Immature natural killer cell (primary cell): ENCODE results near the gene CDH4. TPM values are rescaled to one million over a fixed set of nuclear protein-coding genes. Genes with fewer than 3 reads are reported as not detected.
A peak's percentile ranks its signal among the peaks of the same experiment; 100 is the strongest.

ENCODE experiments used
- DNase-seq, 3 donors: peaks; one replicate each; pipeline ENCODE4 v3.0.0; 2022; ENCODE audit warnings: mixed read lengths in 1 of 3
- H3K27ac Mint-ChIP-seq, 6 donors: one replicate each; pipeline ENCODE4 v1.8.0; 2020; ENCODE audit warnings: mixed read lengths in 6 of 6, mild to moderate bottlenecking in 5 of 6, inconsistent platforms in 4 of 6, moderate library complexity in 3 of 6
- H3K27me3 Mint-ChIP-seq, 3 donors: one replicate each; pipeline ENCODE4 v1.8.0; 2020 to 2021; ENCODE audit warnings: low read depth in 3 of 3, mild to moderate bottlenecking in 3 of 3, mixed read lengths in 3 of 3, moderate library complexity in 3 of 3, inconsistent platforms in 1 of 3
- H3K36me3 Mint-ChIP-seq, 3 donors: one replicate each; pipeline ENCODE4 v1.8.0; 2020; ENCODE audit warnings: mixed read lengths in 3 of 3, inconsistent platforms in 2 of 3, mild to moderate bottlenecking in 2 of 3
- H3K4me1 Mint-ChIP-seq, 2 donors: one replicate each; pipeline ENCODE4 v1.8.0; 2020; ENCODE audit warnings: inconsistent platforms in 2 of 2, mild to moderate bottlenecking in 2 of 2, mixed read lengths in 2 of 2, moderate library complexity in 1 of 2
- H3K4me3 Mint-ChIP-seq, 5 donors: one replicate each; pipeline ENCODE4 v1.8.0; 2020; ENCODE audit warnings: mild to moderate bottlenecking in 5 of 5, mixed read lengths in 5 of 5, inconsistent platforms in 3 of 5, moderate library complexity in 3 of 5
- H3K9me3 Mint-ChIP-seq, 6 donors: one replicate each; pipeline ENCODE4 v1.8.0; 2020; ENCODE audit warnings: mild to moderate bottlenecking in 6 of 6, mixed read lengths in 6 of 6, inconsistent platforms in 4 of 6, moderate library complexity in 3 of 6
- polyA plus RNA-seq, 3 donors: library from polyadenylated mRNA; unstranded; fragments of 300-500 nt; fragmentation: Illumina TruSeq; gene quantifications; one replicate each; pipeline ENCODE4 v1.2.3, GENCODE V29; 2021

The CDH4 gene
- polyA plus RNA-seq, 3 donors from 2014 or later = not detected

GRCh38 chr20:61932711-61933480 lies 680.8 kb downstream of the CDH4 start:
- peaks cover 2 to 7% of the 10 kb centered on the region in 2 donors for H3K4me1 Mint-ChIP-seq
- DNase-seq = no peak
- no peak overlapping the region for H3K27ac Mint-ChIP-seq
- H3K36me3 Mint-ChIP-seq = no peaks in the 10 kb centered on the region
- H3K4me3 Mint-ChIP-seq = no peak overlapping the region
- peaks cover 0 to 1% (median 0%) of the 10 kb centered on the region in 3 donors for H3K27me3 Mint-ChIP-seq
- no peaks in the 10 kb centered on the region for H3K9me3 Mint-ChIP-seq

- H3K4me3 Mint-ChIP-seq = no peak overlapping the region
- H3K27ac Mint-ChIP-seq = no peak overlapping the region
- H3K9me3 Mint-ChIP-seq = no peaks in the 10 kb centered on the region
- H3K4me1 Mint-ChIP-seq = peaks cover 2 to 7% of the 10 kb centered on the region in 2 donors
- H3K36me3 Mint-ChIP-seq = no peaks in the 10 kb centered on the region
- peaks cover 0 to 1% (median 0%) of the 10 kb centered on the region in 3 donors for H3K27me3 Mint-ChIP-seq
- DNase-seq = no peak
Measured at GRCh38 chr20:61933481-61933950, 681.5 kb downstream of the CDH4 start.

GRCh38 chr20:61933951-61934715 lies 682.1 kb downstream of the CDH4 start:
- Mint-ChIP-seq H3K4me3 (no peak overlapping the region), H3K27me3 (peaks cover 0 to 1% (median 0%) of the 10 kb centered on the region in 3 donors), H3K27ac (no peak overlapping the region), H3K9me3 (no peaks in the 10 kb centered on the region), H3K4me1 (peaks cover 2 to 7% of the 10 kb centered on the region in 2 donors), H3K36me3 (no peaks in the 10 kb centered on the region)
- DNase-seq = no peak

GRCh38 chr20:61934716-61935530 lies 682.9 kb downstream of the CDH4 start:
- no peaks in the 10 kb centered on the region for H3K9me3 Mint-ChIP-seq
- H3K4me3 Mint-ChIP-seq = no peak overlapping the region
- peaks cover 0 to 1% (median under 1%) of the 10 kb centered on the region in 3 donors for H3K27me3 Mint-ChIP-seq
- no peaks in the 10 kb centered on the region for H3K36me3 Mint-ChIP-seq
- DNase-seq = no peak
- H3K4me1 Mint-ChIP-seq = peaks cover 2 to 7% of the 10 kb centered on the region in 2 donors
- peak overlapping the region in 1 of 6 donors; percentile 8 for H3K27ac Mint-ChIP-seq

GRCh38 chr20:61935926-61936700 lies 684.1 kb downstream of the CDH4 start:
- H3K27me3 Mint-ChIP-seq = peaks cover 0 to 7% (median 1%) of the 10 kb centered on the region in 3 donors
- H3K27ac Mint-ChIP-seq = no peak overlapping the region
- no peak overlapping the region for H3K4me3 Mint-ChIP-seq
- no peak for DNase-seq
- peaks cover 2 to 7% of the 10 kb centered on the region in 2 donors for H3K4me1 Mint-ChIP-seq
- no peaks in the 10 kb centered on the region for H3K36me3 Mint-ChIP-seq
- no peaks in the 10 kb centered on the region for H3K9me3 Mint-ChIP-seq

GRCh38 chr20:61936701-61937131 lies 684.7 kb downstream of the CDH4 start:
- no peak for DNase-seq
- no peak overlapping the region for H3K27ac Mint-ChIP-seq
- no peak overlapping the region for H3K4me3 Mint-ChIP-seq
- peaks cover 3 to 7% of the 10 kb centered on the region in 2 donors for H3K4me1 Mint-ChIP-seq
- H3K27me3 Mint-ChIP-seq = peaks cover 0 to 7% (median 1%) of the 10 kb centered on the region in 3 donors
- no peaks in the 10 kb centered on the region for H3K36me3 Mint-ChIP-seq
- no peaks in the 10 kb centered on the region for H3K9me3 Mint-ChIP-seq

- peaks cover 3 to 7% of the 10 kb centered on the region in 2 donors for H3K4me1 Mint-ChIP-seq
- no peak for DNase-seq
Measured at GRCh38 chr20:61937146-61937962, 685.3 kb downstream of the CDH4 start.

GRCh38 chr20:61937963-61938838 lies 686.1 kb downstream of the CDH4 start:
- no peak overlapping the region for H3K4me3 Mint-ChIP-seq
- peaks cover 3 to 7% of the 10 kb centered on the region in 2 donors for H3K4me1 Mint-ChIP-seq
- no peak for DNase-seq
- H3K27ac Mint-ChIP-seq = no peak overlapping the region
- no peaks in the 10 kb centered on the region for H3K36me3 Mint-ChIP-seq
- peaks cover 0 to 7% (median 1%) of the 10 kb centered on the region in 3 donors for H3K27me3 Mint-ChIP-seq
- no peaks in the 10 kb centered on the region for H3K9me3 Mint-ChIP-seq

More at GRCh38 chr20:61937146-61937962, 685.3 kb downstream of the CDH4 start:
- Mint-ChIP-seq H3K36me3 (no peaks in the 10 kb centered on the region), H3K27me3 (peaks cover 0 to 7% (median 1%) of the 10 kb centered on the region in 3 donors), H3K9me3 (no peaks in the 10 kb centered on the region), H3K4me3 (no peak overlapping the region), H3K27ac (no peak overlapping the region)

GRCh38 chr20:61938839-61939690 lies 687.0 kb downstream of the CDH4 start:
- Mint-ChIP-seq H3K4me3 (no peak overlapping the region), H3K36me3 (no peaks in the 10 kb centered on the region), H3K4me1 (peaks cover 3 to 7% of the 10 kb centered on the region in 2 donors), H3K9me3 (no peaks in the 10 kb centered on the region), H3K27me3 (peaks cover 0 to 7% (median 1%) of the 10 kb centered on the region in 3 donors), H3K27ac (no peak overlapping the region)
- DNase-seq = no peak

GRCh38 chr20:61939691-61940360 lies 687.8 kb downstream of the CDH4 start:
- Mint-ChIP-seq H3K9me3 (no peaks in the 10 kb centered on the region), H3K27me3 (peaks cover 0 to 7% (median 1%) of the 10 kb centered on the region in 3 donors), H3K36me3 (no peaks in the 10 kb centered on the region), H3K4me1 (peaks cover 3 to 6% of the 10 kb centered on the region in 2 donors), H3K27ac (peak overlapping the region in 1 of 6 donors; percentile 40), H3K4me3 (no peak overlapping the region)
- no peak for DNase-seq
